H1 (cell line): Measurements from ENCODE around the gene VPS9D1. TPM values are rescaled to one million over a fixed set of nuclear protein-coding genes. Genes with fewer than 3 reads are reported as not detected.

ENCODE experiments used
- CTCF ChIA-PET: fragments of 300-600 bp; sonication (Branson Sonifier 250); formaldehyde crosslinking; loops from one replicate; lab custom pipeline; 2021; ENCODE audit not compliant: partially characterized antibody; lab: Charles Lee
- POLR2A ChIA-PET: fragments of 300-600 bp; sonication (Branson Sonifier 250); formaldehyde crosslinking; loops from one replicate; lab custom pipeline; 2021; ENCODE audit warnings: inconsistent platforms; ENCODE audit not compliant: partially characterized antibody; lab: Charles Lee
- DNase-seq, 2 experiments: peaks; one replicate each; pipeline versions ENCODE4 v3.0.0 to v3.0.0-alpha.2; 2010 to 2022; ENCODE audit warnings: low spot score in 2 of 2, low read depth in 1 of 2, mixed read lengths in 1 of 2
- FAIRE-seq: peaks from 2 replicates; lab custom pipeline; 2011; peaks lifted over from hg19 to GRCh38; lab: Jason Lieb, UNC
- H2AFZ ChIP-seq: 2 replicates; pipeline ENCODE4 v1.8.1; 2012; ENCODE audit warnings: low read length, inconsistent platforms
- H2AK5ac ChIP-seq: 2 replicates; pipeline ENCODE4 v1.6.1; 2013; ENCODE audit warnings: low read depth, low read length
- H2BK120ac ChIP-seq: replicated peaks from 2 replicates; pipeline ENCODE3; 2013; ENCODE audit warnings: low read depth, low read length, inconsistent platforms
- H2BK12ac ChIP-seq: 2 replicates; pipeline ENCODE4 v1.6.1; 2013; ENCODE audit warnings: low read depth, low read length
- H2BK15ac ChIP-seq: 2 replicates; pipeline ENCODE4 v1.6.1; 2013; ENCODE audit warnings: low read length
- H2BK20ac ChIP-seq: 2 replicates; pipeline ENCODE4 v1.6.1; 2013; ENCODE audit warnings: low read length
- H2BK5ac ChIP-seq: 2 replicates; pipeline ENCODE4 v1.6.1; 2013; ENCODE audit warnings: low read depth, low read length
- H3K14ac ChIP-seq: 2 replicates; pipeline ENCODE4 v1.6.1; 2013; ENCODE audit warnings: inconsistent platforms; ENCODE audit not compliant: insufficient read length
- H3K18ac ChIP-seq: 2 replicates; pipeline ENCODE4 v1.6.1; 2013; ENCODE audit warnings: low read length; ENCODE audit errors: extremely low read depth
- H3K23ac ChIP-seq: 2 replicates; pipeline ENCODE4 v1.6.1; 2013; ENCODE audit warnings: inconsistent platforms; ENCODE audit not compliant: insufficient read length
- H3K23me2 ChIP-seq: 2 replicates; pipeline ENCODE4 v1.6.1; 2013; ENCODE audit warnings: low read depth, low read length
- H3K27ac ChIP-seq: 2 replicates; pipeline ENCODE4 v1.6.1; 2011; ENCODE audit warnings: low read depth, low read length, inconsistent platforms
- H3K27me3 ChIP-seq, 4 experiments: replicated peaks in 1 of 4; 1 replicate in 1 of 4; 2 replicates in 3 of 4; pipeline versions ENCODE4 v1.6.1 to v1.8.1; 2011 to 2013; ENCODE audit warnings: low read length in 3 of 4, mild to moderate bottlenecking in 3 of 4, inconsistent platforms in 2 of 4, mixed read lengths in 2 of 4, moderate library complexity in 1 of 4; ENCODE audit not compliant: control insufficient read depth in 3 of 4, insufficient read depth in 3 of 4; ENCODE audit errors: extremely low read depth in 1 of 4
- H3K36me3 ChIP-seq, 4 experiments: 2 replicates each; pipeline versions ENCODE4 v1.6.1 to v1.8.1; 2011 to 2013; ENCODE audit warnings: mild to moderate bottlenecking in 4 of 4, low read length in 3 of 4, moderate library complexity in 2 of 4, control low read depth in 1 of 4, inconsistent platforms in 1 of 4; ENCODE audit not compliant: insufficient read depth in 4 of 4, control insufficient read depth in 2 of 4
- H3K4ac ChIP-seq: replicated peaks from 2 replicates; pipeline ENCODE3; 2013; ENCODE audit warnings: low read length, low read depth, mixed read lengths, inconsistent platforms; ENCODE audit not compliant: insufficient read length
- H3K4me1 ChIP-seq, 4 experiments: replicated peaks in 1 of 4; 1 replicate in 1 of 4; 2 replicates in 3 of 4; pipeline versions ENCODE4 v1.6.1 to v1.8.1; 2011 to 2013; ENCODE audit warnings: low read length in 3 of 4, inconsistent platforms in 2 of 4, mixed read lengths in 1 of 4; ENCODE audit not compliant: insufficient read depth in 4 of 4, control insufficient read depth in 3 of 4
- H3K4me2 ChIP-seq, 2 experiments: 2 replicates each; pipeline versions ENCODE4 v1.6.1 to v1.8.1; 2011 to 2013; ENCODE audit warnings: low read depth in 2 of 2, low read length in 2 of 2, control low read depth in 1 of 2, inconsistent platforms in 1 of 2, mild to moderate bottlenecking in 1 of 2; ENCODE audit not compliant: insufficient read depth in 1 of 2
- H3K4me3 ChIP-seq, 4 experiments: fragments of 200-600, 300-600 bp in 1 of 4; sonication (generic), shearing (Covaris generic), sonication (Bioruptor Twin) in 1 of 4; 2 replicates each; pipeline versions ENCODE4 v1.5.1 to v1.8.1; 2011 to 2016; ENCODE audit warnings: low read length in 4 of 4, low read depth in 3 of 4, control low read depth in 2 of 4, inconsistent platforms in 2 of 4, mild to moderate bottlenecking in 2 of 4, mixed read lengths in 1 of 4, moderate library complexity in 1 of 4; ENCODE audit not compliant: insufficient read depth in 2 of 4; ENCODE audit errors: extremely low read depth in 1 of 4
- H3K56ac ChIP-seq: replicated peaks from 2 replicates; pipeline ENCODE3; 2013; ENCODE audit warnings: low read depth, mild to moderate bottlenecking, mixed read lengths, low read length, inconsistent platforms; ENCODE audit not compliant: insufficient read length
- H3K79me1 ChIP-seq: 2 replicates; pipeline ENCODE4 v1.6.1; 2013; ENCODE audit warnings: low read depth, low read length, control low read depth
- H3K79me2 ChIP-seq, 2 experiments: 2 replicates each; pipeline versions ENCODE4 v1.6.1 to v1.8.1; 2012 to 2013; ENCODE audit warnings: low read length in 2 of 2, mild to moderate bottlenecking in 2 of 2, inconsistent platforms in 1 of 2; ENCODE audit not compliant: insufficient read depth in 2 of 2, control insufficient read depth in 1 of 2
- H3K9ac ChIP-seq, 4 experiments: replicated peaks in 1 of 4; 1 replicate in 1 of 4; 2 replicates in 3 of 4; pipeline versions ENCODE4 v1.6.1 to v1.8.1; 2011 to 2013; ENCODE audit warnings: low read depth in 3 of 4, low read length in 3 of 4, control low read depth in 2 of 4, mild to moderate bottlenecking in 2 of 4, moderate library complexity in 2 of 4, inconsistent platforms in 1 of 4; ENCODE audit errors: extremely low read depth in 1 of 4
- H3K9me3 ChIP-seq, 2 experiments: 2 replicates each; pipeline versions ENCODE4 v1.6.1 to v1.8.1; 2012 to 2013; ENCODE audit warnings: mild to moderate bottlenecking in 2 of 2, moderate library complexity in 2 of 2, control low read depth in 1 of 2, inconsistent platforms in 1 of 2, low read depth in 1 of 2, low read length in 1 of 2, mixed read lengths in 1 of 2; ENCODE audit not compliant: insufficient read depth in 2 of 2
- H4K20me1 ChIP-seq, 2 experiments: replicated peaks in 1 of 2; 2 replicates each; pipeline versions ENCODE3 to v1.8.1; 2011 to 2013; ENCODE audit warnings: inconsistent platforms in 2 of 2, low read length in 2 of 2, mild to moderate bottlenecking in 1 of 2; ENCODE audit not compliant: insufficient read depth in 2 of 2, control insufficient read depth in 1 of 2
- H4K5ac ChIP-seq: 2 replicates; pipeline ENCODE4 v1.6.1; 2013; ENCODE audit warnings: low read length, low read depth, mixed read lengths, inconsistent platforms; ENCODE audit not compliant: insufficient read length
- H4K8ac ChIP-seq: 2 replicates; pipeline ENCODE4 v1.8.0; 2013; ENCODE audit warnings: mild to moderate bottlenecking, moderate library complexity, low read length, inconsistent platforms; ENCODE audit not compliant: insufficient read depth; ENCODE audit errors: extremely low read depth
- H4K91ac ChIP-seq: replicated peaks from 2 replicates; pipeline ENCODE3; 2013; ENCODE audit warnings: low read length, mixed read lengths, inconsistent platforms; ENCODE audit not compliant: insufficient read length
- BACH1 ChIP-seq: IDR thresholded peaks from 2 replicates; pipeline ENCODE4 v1.6.1; 2012; ENCODE audit warnings: low read length, improper control_type of control experiment
- BCL11A ChIP-seq, 2 experiments: IDR thresholded peaks; one replicate each; pipeline ENCODE4 v1.6.1; 2011; ENCODE audit warnings: low read depth in 2 of 2, low read length in 2 of 2, mild to moderate bottlenecking in 2 of 2
- BRCA1 ChIP-seq: IDR thresholded peaks from 2 replicates; pipeline ENCODE4 v1.6.1; 2012; ENCODE audit warnings: low read depth, low read length, improper control_type of control experiment
- CREB1 ChIP-seq: IDR thresholded peaks from 2 replicates; pipeline ENCODE4 v1.6.1; 2012; ENCODE audit warnings: inconsistent platforms
- EP300 ChIP-seq, 2 experiments: IDR thresholded peaks; 1 replicate in 1 of 2; 2 replicates in 1 of 2; pipeline ENCODE4 v1.6.1; 2011 to 2012; ENCODE audit warnings: low read depth in 2 of 2, low read length in 2 of 2, mild to moderate bottlenecking in 2 of 2, borderline replicate concordance in 1 of 2, inconsistent platforms in 1 of 2, moderate library complexity in 1 of 2
- EZH2 ChIP-seq: fragments of 200-600 bp; sonication (generic); IDR thresholded peaks from 2 replicates; pipeline ENCODE4 v1.7.1; 2012; ENCODE audit warnings: low read depth, mild to moderate bottlenecking, moderate library complexity, low read length, inconsistent platforms; ENCODE audit not compliant: severe bottlenecking
- JUN ChIP-seq: IDR thresholded peaks from 2 replicates; pipeline ENCODE4 v1.6.1; 2011; ENCODE audit warnings: low read depth, mild to moderate bottlenecking, improper control_type of control experiment, low read length
- RNF2 ChIP-seq: fragments of 200-900, 300-1000 bp; sonication (generic); IDR thresholded peaks from 2 replicates; pipeline ENCODE4 v1.7.1; 2016; ENCODE audit warnings: borderline replicate concordance, low read depth, mild to moderate bottlenecking, antibody characterized with exemption, low read length; ENCODE audit not compliant: poor library complexity, severe bottlenecking; ENCODE audit errors: missing control alignments
- ZNF274 ChIP-seq: IDR thresholded peaks from 2 replicates; pipeline ENCODE4 v1.7.0; 2012; ENCODE audit warnings: low read length, borderline replicate concordance; ENCODE audit errors: extremely low read depth
- WGBS, 2 experiments: shearing (Covaris generic) in 1 of 2; methylation state at CpG; one replicate each; pipeline versions ENCODE4 v1.1.6 to v1.1.7; 2013 to 2015; ENCODE audit warnings: low lambda C conversion rate in 2 of 2, mixed read lengths in 2 of 2, inconsistent platforms in 1 of 2, low coverage in 1 of 2, missing lambda C conversion rate in 1 of 2; ENCODE audit not compliant: insufficient replicate concordance in 2 of 2, insufficient coverage in 1 of 2, insufficient read length in 1 of 2; ENCODE audit errors: extremely low coverage in 1 of 2, missing lambda C conversion rate in 1 of 2; 5-methylcytosine and 5-hydroxymethylcytosine counted together
- polyA plus RNA-seq, 7 experiments: library from polyadenylated mRNA; depleted of rRNA in 3 of 7; stranded (reverse) in 5 of 7; unstranded in 2 of 7; fragments of >200 nt in 5 of 7; fragments of 200-250 nt in 2 of 7; gene quantifications; 1 replicate in 5 of 7; 2 replicates in 1 of 7; 4 replicates in 1 of 7; pipeline versions ENCODE4 v1.2.1 to v1.2.3, GENCODE V29; 2011 to 2013; ENCODE audit warnings: missing spikeins in 2 of 7, mixed read lengths in 2 of 7
- total RNA-seq: library from RNA; stranded (reverse); fragmentation: NEBNext Ultra II Directional; extraction: Animal tissue kit (Norgen Biotek cat#: 25700); gene quantifications from 2 replicates; pipeline ENCODE4 v1.2.1, GENCODE V29; 2021

VPS9D1 gene
- total and polyA plus RNA-seq, 2 of the 8 experiments (the other 6 are each of a cell fraction or from before 2014, with no cell fraction given): 2.9 to 5.4 TPM

DNA sequence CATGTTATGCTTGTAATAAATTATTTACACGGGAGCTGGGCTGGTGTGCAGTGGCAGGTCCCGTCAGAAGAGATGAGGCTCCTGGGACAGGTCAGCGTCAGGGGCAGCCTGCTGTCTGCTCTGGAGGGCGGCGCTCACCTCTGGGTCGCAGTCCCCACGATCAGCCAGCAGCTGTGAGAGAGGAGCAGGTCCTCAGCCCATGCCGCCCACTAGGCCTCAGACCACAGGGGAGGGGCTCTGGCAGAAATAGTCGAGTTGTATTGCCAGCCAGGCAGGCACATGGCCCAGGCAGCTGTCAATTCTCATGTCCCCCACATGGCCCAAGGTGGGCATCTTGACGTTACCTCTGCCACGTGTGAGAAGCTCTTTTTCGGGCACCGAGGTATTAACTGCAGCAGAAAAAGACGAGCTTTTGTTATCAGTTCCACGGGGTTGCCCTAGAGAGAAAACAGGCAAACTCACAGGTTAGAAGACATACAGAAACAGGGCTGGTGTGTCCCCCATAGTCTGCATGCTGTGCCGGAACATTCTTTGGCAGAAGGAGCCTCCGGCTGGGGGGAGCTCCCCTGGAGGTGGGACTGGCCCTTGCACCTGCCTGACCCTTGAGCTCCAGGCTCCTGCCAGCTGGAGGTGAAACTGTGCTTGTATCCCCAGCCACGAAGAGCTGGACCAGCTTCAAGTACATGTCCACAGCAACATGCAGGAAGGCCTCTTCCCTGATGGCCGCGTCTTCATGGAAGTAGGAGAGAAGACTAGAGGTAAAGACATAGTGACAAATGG, 18.0 kb upstream of the VPS9D1 start:
- 91% methylated on average over 20 of the region's 20 CpGs; no CpG with 5 or more reads in 1 of the 2 experiments for WGBS, 2 experiments
- H2BK5ac ChIP-seq: no peak overlapping the region
- H3K4me1 ChIP-seq: no peaks in the 10 kb centered on the region
- no peak overlapping the region for H4K91ac ChIP-seq
- no peak overlapping the region for H4K5ac ChIP-seq
- H3K27me3 ChIP-seq: no peaks in the 10 kb centered on the region
- no peaks in the 10 kb centered on the region for H3K23me2 ChIP-seq
- H3K79me1 ChIP-seq: peaks cover 2% of the 10 kb centered on the region; the same call in 1 of the 2 replicates
- no peak overlapping the region for H4K8ac ChIP-seq
- peaks cover 3 to 11% of the 10 kb centered on the region in 2 experiments for H4K20me1 ChIP-seq
- no peaks in the 10 kb centered on the region for H3K9me3 ChIP-seq
- TF ChIP-seq RNF2 (no peak), BCL11A (IDR thresholded peaks at IDR 0.05; ENCODE audit: low read depth in 2 of 2, low read length in 2 of 2) (no peak), CREB1 (no peak), EP300 (IDR thresholded peaks at IDR 0.05; ENCODE audit: borderline replicate concordance in 1 of 2, low read depth in 2 of 2, low read length in 2 of 2) (no peak), JUN (no peak), ZNF274 (no peak), BRCA1 (no peak), EZH2 (no peak), BACH1 (no peak)
- TF ChIP-seq, all 59 proteins: peak for 0
- no peak overlapping the region for H3K4me2 ChIP-seq
- H3K27ac ChIP-seq: no peak overlapping the region
- no peak overlapping the region for H3K23ac ChIP-seq
- CTCF ChIA-PET: interaction anchor here (0.8 to 7.8 kb wide), 10 partner anchors 10 to 169 kb away, joined by 3 to 69 read pairs (median 4); no protein-coding TSS in a partner anchor
- H2AFZ ChIP-seq: no peak overlapping the region
- DNase-seq: no peak
- no peak overlapping the region for H3K14ac ChIP-seq
- H3K56ac ChIP-seq: no peak overlapping the region
- no peak overlapping the region for H2AK5ac ChIP-seq
- H3K4ac ChIP-seq: no peak overlapping the region
- no peak overlapping the region for H2BK120ac ChIP-seq
- H3K18ac ChIP-seq: no peak overlapping the region
- no peak overlapping the region for H2BK20ac ChIP-seq
- H3K36me3 ChIP-seq: peaks cover 26 to 62% (median 48%) of the 10 kb centered on the region in 4 experiments
- H2BK15ac ChIP-seq: no peak overlapping the region
- FAIRE-seq: no peak
- no peak overlapping the region for H2BK12ac ChIP-seq
- no peaks in the 10 kb centered on the region for H3K79me2 ChIP-seq
- POLR2A ChIA-PET: interaction anchor here (0.6 to 5.4 kb wide), 11 partner anchors 8 to 178 kb away, joined by 3 to 19 read pairs (median 3); no protein-coding TSS in a partner anchor
- no peak overlapping the region for H3K9ac ChIP-seq
- H3K4me3 ChIP-seq: no peak overlapping the region
